GM23338 (cell line): ENCODE results near the gene FYB2. TPM values are rescaled to one million over a fixed set of nuclear protein-coding genes. Genes with fewer than 3 reads are reported as not detected.

ENCODE experiments used
- ATAC-seq: fragments of 200-7000 bp; cut with Tn5 transposase; 3 replicates; pipeline ENCODE4 v1.9.1; 2020
- DNase-seq: peaks from one replicate; pipeline ENCODE4 v3.0.0-alpha.2; 2015; ENCODE audit warnings: low spot score
- H2AFZ ChIP-seq: fragments of 200-600 bp; sonication (generic); 2 replicates; pipeline ENCODE4 v1.8.0; 2016; ENCODE audit warnings: antibody characterized with exemption, mild to moderate bottlenecking, moderate library complexity
- H3F3A ChIP-seq: fragments of 200-600 bp; sonication (generic); replicated peaks from 2 replicates; pipeline ENCODE4 v1.8.0; 2017; ENCODE audit warnings: antibody characterized with exemption, mixed run types, low read depth
- H3K27ac ChIP-seq: fragments of 200-600 bp; sonication (generic); 2 replicates; pipeline ENCODE4 v1.6.1; 2016; ENCODE audit warnings: low read depth
- H3K27me3 ChIP-seq: fragments of 200-600 bp; sonication (generic); 2 replicates; pipeline ENCODE4 v1.8.0; 2016; ENCODE audit warnings: mild to moderate bottlenecking, mixed run types, moderate library complexity; ENCODE audit not compliant: insufficient read depth
- H3K36me3 ChIP-seq: fragments of 200-600 bp; sonication (generic); 2 replicates; pipeline ENCODE4 v1.8.0; 2016; ENCODE audit warnings: mild to moderate bottlenecking; ENCODE audit not compliant: insufficient read depth
- H3K4me1 ChIP-seq: fragments of 200-600 bp; sonication (generic); 2 replicates; pipeline ENCODE4 v1.8.0; 2016; ENCODE audit warnings: mild to moderate bottlenecking, moderate library complexity; ENCODE audit not compliant: insufficient read depth
- H3K4me2 ChIP-seq: fragments of 200-600 bp; sonication (generic); 2 replicates; pipeline ENCODE4 v1.7.1; 2017; ENCODE audit warnings: mixed run types
- H3K4me3 ChIP-seq: fragments of 200-600 bp; sonication (generic); 2 replicates; pipeline ENCODE4 v1.6.1; 2016; ENCODE audit warnings: mixed run types
- H3K79me2 ChIP-seq: fragments of 200-600 bp; sonication (generic); replicated peaks from 2 replicates; pipeline ENCODE4 v1.8.0; 2017; ENCODE audit warnings: mild to moderate bottlenecking; ENCODE audit not compliant: insufficient read depth
- H3K9me2 ChIP-seq: fragments of 200-600 bp; sonication (generic); 2 replicates; pipeline ENCODE4 v1.8.0; 2017; ENCODE audit not compliant: insufficient read depth
- H4K20me1 ChIP-seq: fragments of 200-600 bp; sonication (generic); replicated peaks from 2 replicates; pipeline ENCODE4 v1.8.0; 2017; ENCODE audit warnings: mild to moderate bottlenecking; ENCODE audit not compliant: insufficient read depth
- H3K27ac Mint-ChIP-seq: 2 replicates; pipeline ENCODE4 v1.8.0; 2020; ENCODE audit warnings: inconsistent platforms, mild to moderate bottlenecking, moderate library complexity, mixed read lengths
- H3K27me3 Mint-ChIP-seq: 3 replicates; pipeline ENCODE4 v1.8.0; 2022; ENCODE audit warnings: low read depth, mild to moderate bottlenecking, moderate library complexity, mixed read lengths, inconsistent platforms; ENCODE audit not compliant: insufficient read depth, poor library complexity
- H3K36me3 Mint-ChIP-seq: 3 replicates; pipeline ENCODE4 v1.8.0; 2021; ENCODE audit warnings: low read depth, mild to moderate bottlenecking, inconsistent platforms, moderate library complexity, mixed read lengths
- H3K4me1 Mint-ChIP-seq: 3 replicates; pipeline ENCODE4 v1.8.0; 2020; ENCODE audit warnings: mild to moderate bottlenecking, inconsistent platforms, mixed read lengths
- H3K4me3 Mint-ChIP-seq: 3 replicates; pipeline ENCODE4 v1.8.0; 2021; ENCODE audit warnings: moderate library complexity, mild to moderate bottlenecking, inconsistent platforms, mixed read lengths
- H3K9me3 Mint-ChIP-seq: 3 replicates; pipeline ENCODE4 v1.8.0; 2020; ENCODE audit warnings: moderate library complexity, mild to moderate bottlenecking, inconsistent platforms, mixed read lengths
- CREB1 ChIP-seq: fragments of 250-450 bp; sonication (Bioruptor Pico); IDR thresholded peaks from 2 replicates; pipeline ENCODE4 v1.5.0; 2020; ENCODE audit warnings: low read depth, mild to moderate bottlenecking, moderate library complexity
- EZH2 ChIP-seq: fragments of 200-600 bp; sonication (generic); IDR thresholded peaks from one replicate; pipeline ENCODE4 v1.8.0; 2017; ENCODE audit warnings: antibody characterized with exemption, mild to moderate bottlenecking, low read depth; ENCODE audit not compliant: unreplicated experiment
- EZH2phosphoT487 ChIP-seq: fragments of 200-600 bp; sonication (generic); IDR thresholded peaks from one replicate; pipeline ENCODE4 v1.8.1; 2018; ENCODE audit warnings: antibody characterized with exemption; ENCODE audit not compliant: unreplicated experiment
- JUNB ChIP-seq: IDR thresholded peaks from one replicate; pipeline ENCODE4 v1.6.1; 2016; ENCODE audit warnings: antibody characterized with exemption; ENCODE audit not compliant: unreplicated experiment
- NANOG ChIP-seq: IDR thresholded peaks from 2 replicates; pipeline ENCODE4 v1.6.1; 2016; ENCODE audit warnings: antibody characterized with exemption, borderline replicate concordance
- POLR2AphosphoS5 ChIP-seq: IDR thresholded peaks from 2 replicates; pipeline ENCODE4 v1.6.1; 2016; ENCODE audit warnings: antibody characterized with exemption, low read depth
- STAT1 ChIP-seq: IDR thresholded peaks from one replicate; pipeline ENCODE4 v1.6.1; 2016; ENCODE audit warnings: antibody characterized with exemption; ENCODE audit not compliant: unreplicated experiment
- ZNF114 ChIP-seq: fragments of 250-450 bp; sonication (Bioruptor Pico); IDR thresholded peaks from 2 replicates; pipeline ENCODE4 v1.5.0; 2020; ENCODE audit warnings: mild to moderate bottlenecking, moderate library complexity
- ZNF331 ChIP-seq: fragments of 250-450 bp; sonication (Bioruptor Pico); IDR thresholded peaks from 2 replicates; pipeline ENCODE4 v1.5.0; 2020; ENCODE audit warnings: low read depth, mild to moderate bottlenecking, moderate library complexity
- polyA plus RNA-seq: library from polyadenylated mRNA; unstranded; fragments of >200 nt; fragmentation: Nextera tagmentation; extraction: Ambion mirVana; gene quantifications from 2 replicates; pipeline ENCODE4 v1.2.1, GENCODE V29; 2016
- total RNA-seq: library from RNA; depleted of rRNA; stranded (reverse); fragments of >200 nt; shearing (Covaris generic); gene quantifications from 2 replicates; pipeline ENCODE4 v1.2.3, GENCODE V29; 2014
- TF ChIP-seq, protein P1 (sequence below): fragments of 250-450 bp; sonication (Bioruptor Pico); IDR thresholded peaks from 2 replicates; pipeline ENCODE4 v1.5.0; 2020; ENCODE audit warnings: mild to moderate bottlenecking, moderate library complexity
- TF ChIP-seq, protein P2 (sequence below): IDR thresholded peaks from 2 replicates; pipeline ENCODE4 v1.6.1; 2016; ENCODE audit warnings: antibody characterized with exemption
- TF ChIP-seq, protein P3 (sequence below), 2 experiments: fragments of 200-600 bp in 1 of 2; sonication (generic) in 1 of 2; conservative IDR thresholded peaks; 2 replicates each; pipeline versions ENCODE4 v1.5.1 to v1.6.1; 2016 to 2017; ENCODE audit warnings: antibody characterized with exemption in 2 of 2, low read depth in 2 of 2, mild to moderate bottlenecking in 2 of 2, moderate library complexity in 1 of 2
- TF ChIP-seq, protein P4 (sequence below): IDR thresholded peaks from one replicate; pipeline ENCODE4 v1.6.1; 2018; ENCODE audit warnings: antibody characterized with exemption; ENCODE audit not compliant: unreplicated experiment

Gene FYB2
- total and polyA plus RNA-seq, 2 experiments from 2014 or later, result 0.39 TPM; not detected in 1

DNA sequence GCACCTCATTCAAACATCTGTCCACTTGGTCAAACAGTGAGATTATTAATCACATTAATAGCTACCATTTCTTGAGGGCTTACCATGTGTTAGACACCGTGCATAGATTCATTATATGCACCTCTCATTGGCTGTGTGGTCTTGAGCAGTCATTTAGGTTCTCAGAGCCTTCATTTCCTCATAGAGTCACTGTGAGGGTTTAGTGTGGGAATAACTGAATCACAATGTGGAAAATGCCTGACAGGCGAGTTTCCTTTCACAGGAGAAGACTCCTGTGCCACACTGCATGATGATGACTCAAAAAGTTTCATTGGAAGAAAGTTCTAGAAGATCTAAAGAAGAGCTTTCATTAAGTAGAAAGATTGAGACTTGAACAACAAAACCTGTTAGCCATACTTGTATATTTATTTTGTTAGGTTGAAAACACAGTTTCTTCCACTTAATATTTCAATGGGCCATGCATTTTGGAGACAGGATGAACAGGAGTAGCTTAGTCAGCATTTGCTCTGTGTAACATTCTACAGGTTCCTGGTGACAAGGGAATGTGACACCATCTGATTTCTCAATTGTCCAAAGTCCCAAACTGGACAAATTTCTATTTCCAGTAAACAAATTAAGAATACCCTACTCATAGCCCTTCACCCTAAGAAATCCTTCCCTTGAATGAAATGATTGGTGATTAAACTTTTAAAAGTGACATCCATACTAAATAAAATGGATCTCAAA lies 45.7 kb downstream of the FYB2 start:
- no peaks in the 10 kb centered on the region for H3K4me1 ChIP-seq
- no peak overlapping the region for H2AFZ ChIP-seq
- H3K4me3 ChIP-seq, result no peak overlapping the region
- no peaks in the 10 kb centered on the region for H3K9me2 ChIP-seq
- H3K27me3 ChIP-seq, result no peaks in the 10 kb centered on the region
- no peak overlapping the region for H3K27ac ChIP-seq
- no peak for DNase-seq
- Mint-ChIP-seq H3K9me3 (no peaks in the 10 kb centered on the region), H3K4me3 (no peak overlapping the region), H3K36me3 (no peaks in the 10 kb centered on the region), H3K4me1 (no peaks in the 10 kb centered on the region), H3K27me3 (no peaks in the 10 kb centered on the region), H3K27ac (no peak overlapping the region)
- TF ChIP-seq NANOG (no peak), STAT1 (no peak), POLR2AphosphoS5 (no peak), EZH2 (no peak), ZNF114 (CRISPR knock-in tag) (no peak), ZNF331 (CRISPR knock-in tag) (no peak), CREB1 (no peak), EZH2phosphoT487 (no peak), JUNB (no peak)
- TF ChIP-seq, protein P1, sequence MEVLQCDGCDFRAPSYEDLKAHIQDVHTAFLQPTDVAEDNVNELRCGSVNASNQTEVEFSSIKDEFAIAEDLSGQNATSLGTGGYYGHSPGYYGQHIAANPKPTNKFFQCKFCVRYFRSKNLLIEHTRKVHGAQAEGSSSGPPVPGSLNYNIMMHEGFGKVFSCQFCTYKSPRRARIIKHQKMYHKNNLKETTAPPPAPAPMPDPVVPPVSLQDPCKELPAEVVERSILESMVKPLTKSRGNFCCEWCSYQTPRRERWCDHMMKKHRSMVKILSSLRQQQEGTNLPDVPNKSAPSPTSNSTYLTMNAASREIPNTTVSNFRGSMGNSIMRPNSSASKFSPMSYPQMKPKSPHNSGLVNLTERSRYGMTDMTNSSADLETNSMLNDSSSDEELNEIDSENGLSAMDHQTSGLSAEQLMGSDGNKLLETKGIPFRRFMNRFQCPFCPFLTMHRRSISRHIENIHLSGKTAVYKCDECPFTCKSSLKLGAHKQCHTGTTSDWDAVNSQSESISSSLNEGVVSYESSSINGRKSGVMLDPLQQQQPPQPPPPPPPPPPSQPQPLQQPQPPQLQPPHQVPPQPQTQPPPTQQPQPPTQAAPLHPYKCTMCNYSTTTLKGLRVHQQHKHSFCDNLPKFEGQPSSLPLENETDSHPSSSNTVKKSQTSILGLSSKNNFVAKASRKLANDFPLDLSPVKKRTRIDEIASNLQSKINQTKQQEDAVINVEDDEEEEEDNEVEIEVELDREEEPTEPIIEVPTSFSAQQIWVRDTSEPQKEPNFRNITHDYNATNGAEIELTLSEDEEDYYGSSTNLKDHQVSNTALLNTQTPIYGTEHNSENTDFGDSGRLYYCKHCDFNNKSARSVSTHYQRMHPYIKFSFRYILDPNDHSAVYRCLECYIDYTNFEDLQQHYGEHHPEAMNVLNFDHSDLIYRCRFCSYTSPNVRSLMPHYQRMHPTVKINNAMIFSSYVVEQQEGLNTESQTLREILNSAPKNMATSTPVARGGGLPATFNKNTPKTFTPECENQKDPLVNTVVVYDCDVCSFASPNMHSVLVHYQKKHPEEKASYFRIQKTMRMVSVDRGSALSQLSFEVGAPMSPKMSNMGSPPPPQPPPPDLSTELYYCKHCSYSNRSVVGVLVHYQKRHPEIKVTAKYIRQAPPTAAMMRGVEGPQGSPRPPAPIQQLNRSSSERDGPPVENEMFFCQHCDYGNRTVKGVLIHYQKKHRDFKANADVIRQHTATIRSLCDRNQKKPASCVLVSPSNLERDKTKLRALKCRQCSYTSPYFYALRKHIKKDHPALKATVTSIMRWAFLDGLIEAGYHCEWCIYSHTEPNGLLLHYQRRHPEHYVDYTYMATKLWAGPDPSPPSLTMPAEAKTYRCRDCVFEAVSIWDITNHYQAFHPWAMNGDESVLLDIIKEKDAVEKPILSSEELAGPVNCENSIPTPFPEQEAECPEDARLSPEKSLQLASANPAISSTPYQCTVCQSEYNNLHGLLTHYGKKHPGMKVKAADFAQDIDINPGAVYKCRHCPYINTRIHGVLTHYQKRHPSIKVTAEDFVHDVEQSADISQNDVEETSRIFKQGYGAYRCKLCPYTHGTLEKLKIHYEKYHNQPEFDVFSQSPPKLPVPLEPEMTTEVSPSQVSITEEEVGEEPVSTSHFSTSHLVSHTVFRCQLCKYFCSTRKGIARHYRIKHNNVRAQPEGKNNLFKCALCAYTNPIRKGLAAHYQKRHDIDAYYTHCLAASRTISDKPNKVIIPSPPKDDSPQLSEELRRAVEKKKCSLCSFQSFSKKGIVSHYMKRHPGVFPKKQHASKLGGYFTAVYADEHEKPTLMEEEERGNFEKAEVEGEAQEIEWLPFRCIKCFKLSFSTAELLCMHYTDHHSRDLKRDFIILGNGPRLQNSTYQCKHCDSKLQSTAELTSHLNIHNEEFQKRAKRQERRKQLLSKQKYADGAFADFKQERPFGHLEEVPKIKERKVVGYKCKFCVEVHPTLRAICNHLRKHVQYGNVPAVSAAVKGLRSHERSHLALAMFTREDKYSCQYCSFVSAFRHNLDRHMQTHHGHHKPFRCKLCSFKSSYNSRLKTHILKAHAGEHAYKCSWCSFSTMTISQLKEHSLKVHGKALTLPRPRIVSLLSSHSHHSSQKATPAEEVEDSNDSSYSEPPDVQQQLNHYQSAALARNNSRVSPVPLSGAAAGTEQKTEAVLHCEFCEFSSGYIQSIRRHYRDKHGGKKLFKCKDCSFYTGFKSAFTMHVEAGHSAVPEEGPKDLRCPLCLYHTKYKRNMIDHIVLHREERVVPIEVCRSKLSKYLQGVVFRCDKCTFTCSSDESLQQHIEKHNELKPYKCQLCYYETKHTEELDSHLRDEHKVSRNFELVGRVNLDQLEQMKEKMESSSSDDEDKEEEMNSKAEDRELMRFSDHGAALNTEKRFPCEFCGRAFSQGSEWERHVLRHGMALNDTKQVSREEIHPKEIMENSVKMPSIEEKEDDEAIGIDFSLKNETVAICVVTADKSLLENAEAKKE (CRISPR knock-in tag), result no peak
- TF ChIP-seq, protein P2, sequence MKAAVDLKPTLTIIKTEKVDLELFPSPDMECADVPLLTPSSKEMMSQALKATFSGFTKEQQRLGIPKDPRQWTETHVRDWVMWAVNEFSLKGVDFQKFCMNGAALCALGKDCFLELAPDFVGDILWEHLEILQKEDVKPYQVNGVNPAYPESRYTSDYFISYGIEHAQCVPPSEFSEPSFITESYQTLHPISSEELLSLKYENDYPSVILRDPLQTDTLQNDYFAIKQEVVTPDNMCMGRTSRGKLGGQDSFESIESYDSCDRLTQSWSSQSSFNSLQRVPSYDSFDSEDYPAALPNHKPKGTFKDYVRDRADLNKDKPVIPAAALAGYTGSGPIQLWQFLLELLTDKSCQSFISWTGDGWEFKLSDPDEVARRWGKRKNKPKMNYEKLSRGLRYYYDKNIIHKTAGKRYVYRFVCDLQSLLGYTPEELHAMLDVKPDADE, result no peak
- TF ChIP-seq, protein P3, sequence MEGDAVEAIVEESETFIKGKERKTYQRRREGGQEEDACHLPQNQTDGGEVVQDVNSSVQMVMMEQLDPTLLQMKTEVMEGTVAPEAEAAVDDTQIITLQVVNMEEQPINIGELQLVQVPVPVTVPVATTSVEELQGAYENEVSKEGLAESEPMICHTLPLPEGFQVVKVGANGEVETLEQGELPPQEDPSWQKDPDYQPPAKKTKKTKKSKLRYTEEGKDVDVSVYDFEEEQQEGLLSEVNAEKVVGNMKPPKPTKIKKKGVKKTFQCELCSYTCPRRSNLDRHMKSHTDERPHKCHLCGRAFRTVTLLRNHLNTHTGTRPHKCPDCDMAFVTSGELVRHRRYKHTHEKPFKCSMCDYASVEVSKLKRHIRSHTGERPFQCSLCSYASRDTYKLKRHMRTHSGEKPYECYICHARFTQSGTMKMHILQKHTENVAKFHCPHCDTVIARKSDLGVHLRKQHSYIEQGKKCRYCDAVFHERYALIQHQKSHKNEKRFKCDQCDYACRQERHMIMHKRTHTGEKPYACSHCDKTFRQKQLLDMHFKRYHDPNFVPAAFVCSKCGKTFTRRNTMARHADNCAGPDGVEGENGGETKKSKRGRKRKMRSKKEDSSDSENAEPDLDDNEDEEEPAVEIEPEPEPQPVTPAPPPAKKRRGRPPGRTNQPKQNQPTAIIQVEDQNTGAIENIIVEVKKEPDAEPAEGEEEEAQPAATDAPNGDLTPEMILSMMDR (conservative IDR thresholded peaks at IDR 0.05; ENCODE audit: low read depth in 2 of 2), result no peak
- TF ChIP-seq, protein P4, sequence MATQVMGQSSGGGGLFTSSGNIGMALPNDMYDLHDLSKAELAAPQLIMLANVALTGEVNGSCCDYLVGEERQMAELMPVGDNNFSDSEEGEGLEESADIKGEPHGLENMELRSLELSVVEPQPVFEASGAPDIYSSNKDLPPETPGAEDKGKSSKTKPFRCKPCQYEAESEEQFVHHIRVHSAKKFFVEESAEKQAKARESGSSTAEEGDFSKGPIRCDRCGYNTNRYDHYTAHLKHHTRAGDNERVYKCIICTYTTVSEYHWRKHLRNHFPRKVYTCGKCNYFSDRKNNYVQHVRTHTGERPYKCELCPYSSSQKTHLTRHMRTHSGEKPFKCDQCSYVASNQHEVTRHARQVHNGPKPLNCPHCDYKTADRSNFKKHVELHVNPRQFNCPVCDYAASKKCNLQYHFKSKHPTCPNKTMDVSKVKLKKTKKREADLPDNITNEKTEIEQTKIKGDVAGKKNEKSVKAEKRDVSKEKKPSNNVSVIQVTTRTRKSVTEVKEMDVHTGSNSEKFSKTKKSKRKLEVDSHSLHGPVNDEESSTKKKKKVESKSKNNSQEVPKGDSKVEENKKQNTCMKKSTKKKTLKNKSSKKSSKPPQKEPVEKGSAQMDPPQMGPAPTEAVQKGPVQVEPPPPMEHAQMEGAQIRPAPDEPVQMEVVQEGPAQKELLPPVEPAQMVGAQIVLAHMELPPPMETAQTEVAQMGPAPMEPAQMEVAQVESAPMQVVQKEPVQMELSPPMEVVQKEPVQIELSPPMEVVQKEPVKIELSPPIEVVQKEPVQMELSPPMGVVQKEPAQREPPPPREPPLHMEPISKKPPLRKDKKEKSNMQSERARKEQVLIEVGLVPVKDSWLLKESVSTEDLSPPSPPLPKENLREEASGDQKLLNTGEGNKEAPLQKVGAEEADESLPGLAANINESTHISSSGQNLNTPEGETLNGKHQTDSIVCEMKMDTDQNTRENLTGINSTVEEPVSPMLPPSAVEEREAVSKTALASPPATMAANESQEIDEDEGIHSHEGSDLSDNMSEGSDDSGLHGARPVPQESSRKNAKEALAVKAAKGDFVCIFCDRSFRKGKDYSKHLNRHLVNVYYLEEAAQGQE, result no peak
- H3K4me2 ChIP-seq, result no peak overlapping the region
- ATAC-seq, result no peak
- H3K36me3 ChIP-seq, result no peaks in the 10 kb centered on the region
- H4K20me1 ChIP-seq, result no peaks in the 10 kb centered on the region
- H3F3A ChIP-seq, result no peaks in the 10 kb centered on the region
- H3K79me2 ChIP-seq, result no peaks in the 10 kb centered on the region
